Memory B cell (primary cell): ENCODE results near the gene SCG5.

Experiments
- ATAC-seq: fragments of 150-1000 bp; cut with Tn5 transposase; 2 replicates; pipeline ENCODE4 v1.10.0; 2021; ENCODE audit warnings: low read depth, mild to moderate bottlenecking, moderate library complexity
- DNase-seq, 2 donors: peaks; one replicate each; pipeline ENCODE4 v3.0.0; 2022; ENCODE audit warnings: low spot score in 2 of 2
- H3K27ac Mint-ChIP-seq: one replicate; pipeline ENCODE4 v1.8.0; 2022; ENCODE audit warnings: mild to moderate bottlenecking, moderate library complexity, mixed read lengths
- H3K27me3 Mint-ChIP-seq: one replicate; pipeline ENCODE4 v1.8.0; 2022; ENCODE audit warnings: mixed read lengths
- H3K36me3 Mint-ChIP-seq: one replicate; pipeline ENCODE4 v1.8.0; 2022; ENCODE audit warnings: mild to moderate bottlenecking, mixed read lengths
- H3K4me1 Mint-ChIP-seq: one replicate; pipeline ENCODE4 v1.8.0; 2022; ENCODE audit warnings: mixed read lengths
- H3K4me3 Mint-ChIP-seq: one replicate; pipeline ENCODE4 v1.8.0; 2022; ENCODE audit warnings: mild to moderate bottlenecking, moderate library complexity, mixed read lengths
- H3K9me3 Mint-ChIP-seq: one replicate; pipeline ENCODE4 v1.8.0; 2022; ENCODE audit warnings: mixed read lengths

Gene SCG5

DNA sequence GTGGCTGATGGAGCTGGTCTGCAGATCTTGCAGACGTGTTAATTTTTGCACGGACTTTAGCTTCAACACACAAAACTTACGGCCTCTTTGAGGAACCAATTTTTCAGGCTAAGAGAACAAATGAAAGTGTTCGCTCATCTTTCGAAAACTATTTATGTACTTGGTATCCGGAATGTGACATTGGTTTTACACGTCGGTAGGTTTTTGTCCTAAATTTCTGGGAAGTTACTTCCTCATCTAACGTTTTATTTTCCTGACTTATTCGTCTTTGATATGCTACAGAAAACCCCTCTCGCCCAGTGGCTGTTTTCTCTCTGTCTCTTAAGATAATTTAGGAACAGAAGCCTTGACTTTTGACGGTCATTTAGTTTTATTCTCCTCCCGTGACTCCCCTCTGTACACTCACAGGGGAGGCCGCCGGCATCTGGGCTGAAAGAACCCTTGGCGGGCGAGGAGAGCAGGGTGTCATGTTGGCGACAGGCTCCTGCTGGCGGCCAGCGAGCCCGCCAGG is 75.5 kb downstream of the SCG5 start:
- Mint-ChIP-seq H3K4me1 (peaks cover 20% of the 10 kb centered on the region), H3K27ac (peak overlapping the region; percentile 9), H3K36me3 (no peaks in the 10 kb centered on the region), H3K27me3 (peaks cover 16% of the 10 kb centered on the region), H3K4me3 (peak overlapping the region; percentile 46), H3K9me3 (no peaks in the 10 kb centered on the region)
- no peak for ATAC-seq
- DNase-seq = no peak

DNA sequence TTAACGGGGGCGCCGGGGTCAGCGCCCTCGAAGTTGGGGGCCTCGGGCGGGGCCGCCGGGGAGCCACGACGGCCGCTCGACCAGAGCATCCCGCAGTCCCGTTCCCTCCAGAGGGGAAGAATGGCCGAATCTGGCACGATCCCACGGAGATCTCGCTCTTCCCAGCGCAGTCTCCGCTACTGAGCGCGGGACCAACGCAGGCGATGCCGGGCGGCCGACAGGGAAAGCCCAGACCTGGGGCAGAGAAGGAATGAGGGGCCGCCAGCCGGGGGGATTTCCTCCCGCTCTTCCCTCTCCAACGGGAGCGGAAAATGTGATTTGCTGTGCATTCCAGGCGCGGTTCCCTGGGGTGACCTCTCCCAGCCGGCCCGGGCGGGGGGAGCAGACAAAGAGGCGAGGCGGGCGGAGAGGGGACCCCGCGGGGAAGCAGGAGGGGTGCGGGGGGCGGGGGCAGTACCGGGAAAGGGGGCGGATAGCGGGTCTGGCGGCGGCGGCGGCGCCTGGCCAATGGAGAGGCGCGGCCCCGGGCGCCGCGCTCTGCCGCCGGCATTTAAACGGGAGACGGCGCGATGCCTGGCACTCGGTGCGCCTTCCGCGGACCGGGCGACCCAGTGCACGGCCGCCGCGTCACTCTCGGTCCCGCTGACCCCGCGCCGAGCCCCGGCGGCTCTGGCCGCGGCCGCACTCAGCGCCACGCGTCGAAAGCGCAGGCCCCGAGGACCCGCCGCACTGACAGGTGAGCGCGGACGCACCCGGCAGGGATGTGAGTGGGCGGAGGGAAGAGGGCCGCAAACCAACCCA is 76.1 kb downstream of the SCG5 start, which contains the start of gene GREM1:
Gene GREM1, plus strand, starts transcription at position 579 of the 801 bp plus-strand sequence. CDS start 12,687 bp downstream, outside the sequence.
- DNase-seq (no peak), ATAC-seq (no peak)
- Mint-ChIP-seq H3K4me1 (peaks cover 20% of the 10 kb centered on the region), H3K36me3 (no peaks in the 10 kb centered on the region), H3K9me3 (no peaks in the 10 kb centered on the region), H3K27ac (peak within 1 kb of the TSS; percentile 9), H3K4me3 (peak within 1 kb of the TSS; percentile 46), H3K27me3 (peaks cover 19% of the 10 kb centered on the region)

DNA sequence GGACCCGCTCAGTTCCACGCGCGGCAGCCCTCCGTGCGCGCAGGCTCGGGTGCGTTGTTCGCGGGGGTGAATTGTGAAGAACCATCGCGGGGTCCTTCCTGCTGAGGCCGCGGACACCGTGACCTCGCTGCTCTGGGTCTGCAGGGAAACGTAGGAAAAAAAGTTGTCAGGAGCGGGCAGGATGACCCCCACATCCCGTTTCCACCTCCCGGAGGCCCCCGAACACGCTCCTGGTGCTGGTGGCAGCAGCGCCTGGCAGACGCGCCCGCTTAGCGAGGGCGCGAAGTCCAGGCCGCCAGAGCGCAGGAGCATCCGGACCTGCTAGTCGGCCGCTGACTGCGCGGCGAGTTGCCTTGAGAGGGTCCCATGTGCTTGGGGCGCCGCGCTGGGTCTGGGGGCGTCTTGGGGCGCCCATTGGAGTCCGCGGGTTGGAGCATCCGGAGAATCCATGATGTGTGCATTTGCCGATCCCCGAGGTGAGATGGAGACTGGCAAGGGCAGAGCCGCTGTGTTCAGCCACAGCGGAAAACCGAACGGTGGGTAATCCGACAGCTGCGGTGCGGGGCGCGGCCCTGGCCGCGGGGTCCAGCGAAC is 76.8 kb downstream of the SCG5 start:
- peak overlapping the region; percentile 29 for H3K4me3 Mint-ChIP-seq

DNA sequence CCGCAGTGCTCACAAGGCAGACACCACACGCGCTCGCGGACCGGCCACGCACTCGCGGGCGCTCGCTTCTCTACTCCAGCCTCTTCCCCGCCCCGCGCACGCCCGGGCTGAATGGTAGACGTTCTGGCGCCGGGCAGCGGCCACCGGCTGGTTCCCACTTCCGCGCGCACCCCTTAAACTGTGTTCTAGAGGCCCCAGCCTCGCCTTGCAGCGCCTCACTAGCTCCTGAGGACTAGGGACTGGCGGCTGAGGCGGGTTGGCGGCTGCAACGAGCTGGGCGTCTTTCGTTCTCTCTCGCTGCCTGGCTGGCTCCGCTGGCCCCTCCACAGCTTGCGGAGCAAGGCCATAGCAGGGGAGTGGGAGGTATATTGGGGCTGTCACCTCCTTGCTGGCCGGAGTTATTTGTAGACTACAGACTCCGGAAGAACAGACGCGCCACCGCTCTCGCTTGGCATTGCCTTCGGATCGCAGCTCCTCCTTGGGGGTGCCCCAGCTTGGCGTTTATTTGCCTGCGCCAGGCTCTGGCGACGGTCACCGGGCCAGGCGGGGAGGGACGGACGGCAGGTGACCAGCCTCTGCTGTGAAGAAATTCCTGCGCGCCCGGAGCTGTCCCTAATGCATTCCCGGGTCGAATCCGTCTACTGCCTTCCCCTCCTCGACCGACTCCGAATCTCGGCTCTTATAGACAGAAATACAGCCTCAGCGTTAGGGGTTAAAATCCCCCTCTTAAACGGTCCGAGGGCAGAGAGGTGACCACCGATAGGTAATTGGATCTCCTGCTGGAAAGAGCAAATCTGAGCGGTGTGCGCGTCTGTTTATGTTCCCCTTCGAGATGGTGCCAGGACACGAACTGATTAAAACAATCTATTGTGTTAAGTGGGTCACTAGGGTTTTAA is 77.6 kb downstream of the SCG5 start:
- peaks cover 17% of the 10 kb centered on the region for H3K27me3 Mint-ChIP-seq
- H3K27ac Mint-ChIP-seq = no peak overlapping the region
- H3K36me3 Mint-ChIP-seq = no peaks in the 10 kb centered on the region
- ATAC-seq = no peak
- no peak for DNase-seq
- peaks cover 24% of the 10 kb centered on the region for H3K4me1 Mint-ChIP-seq
- peak overlapping the region; percentile 39 for H3K4me3 Mint-ChIP-seq
- H3K9me3 Mint-ChIP-seq = no peaks in the 10 kb centered on the region

More for the DNA sequence above, 76.8 kb downstream of the SCG5 start:
- DNase-seq (no peak), ATAC-seq (no peak)
- Mint-ChIP-seq H3K4me1 (peaks cover 24% of the 10 kb centered on the region), H3K27me3 (peaks cover 17% of the 10 kb centered on the region), H3K9me3 (no peaks in the 10 kb centered on the region), H3K27ac (no peak overlapping the region), H3K36me3 (no peaks in the 10 kb centered on the region)

DNA sequence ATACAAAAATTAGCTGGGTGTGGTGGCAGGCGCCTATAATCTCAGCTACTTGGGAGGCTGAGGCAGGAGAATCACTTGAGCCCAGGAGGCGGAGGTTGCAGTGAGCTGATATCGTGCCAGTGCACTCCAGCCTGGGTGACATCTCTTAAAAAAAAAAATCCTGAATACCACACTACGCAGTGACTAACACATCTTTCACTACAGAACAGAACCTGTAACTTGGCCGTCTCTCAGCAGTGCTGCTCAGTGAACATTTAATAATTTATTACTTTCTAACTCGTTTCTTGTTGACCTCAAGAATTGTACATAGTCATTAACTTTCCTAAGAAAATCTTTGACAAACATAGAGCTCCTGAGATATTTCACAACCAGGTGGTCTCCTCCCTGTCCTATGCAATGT is 80.1 kb downstream of the SCG5 start:
- Mint-ChIP-seq H3K4me3 (no peak overlapping the region), H3K27me3 (peaks cover 22% of the 10 kb centered on the region), H3K9me3 (peaks cover 6% of the 10 kb centered on the region), H3K36me3 (no peaks in the 10 kb centered on the region), H3K27ac (no peak overlapping the region), H3K4me1 (peaks cover 21% of the 10 kb centered on the region)
- ATAC-seq (no peak), DNase-seq (no peak)

DNA sequence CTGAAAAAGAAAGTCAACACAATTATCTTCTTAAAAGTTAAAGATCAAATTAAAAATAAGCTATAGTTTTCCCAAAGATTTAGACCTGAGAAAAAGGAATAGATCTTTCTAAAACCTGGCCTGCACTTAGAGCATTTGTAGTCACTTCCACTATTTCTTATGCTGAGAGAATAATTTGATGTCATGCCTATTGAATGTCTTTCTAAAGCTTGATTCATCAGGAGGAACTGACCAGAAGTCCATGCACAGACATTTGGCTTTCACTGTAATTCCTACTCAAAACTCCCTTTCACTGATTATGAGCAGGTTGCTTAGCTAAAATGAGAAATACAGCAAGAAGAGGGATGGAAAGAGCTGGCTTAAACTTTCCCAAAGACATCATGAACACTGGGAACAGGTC is 80.6 kb downstream of the SCG5 start:
- DNase-seq (no peak), ATAC-seq (no peak)
- no peak overlapping the region for H3K27ac Mint-ChIP-seq
- H3K9me3 Mint-ChIP-seq = peaks cover 6% of the 10 kb centered on the region
- H3K27me3 Mint-ChIP-seq = peaks cover 18% of the 10 kb centered on the region
- H3K4me3 Mint-ChIP-seq = no peak overlapping the region
- H3K36me3 Mint-ChIP-seq = no peaks in the 10 kb centered on the region
- peaks cover 15% of the 10 kb centered on the region for H3K4me1 Mint-ChIP-seq

DNA sequence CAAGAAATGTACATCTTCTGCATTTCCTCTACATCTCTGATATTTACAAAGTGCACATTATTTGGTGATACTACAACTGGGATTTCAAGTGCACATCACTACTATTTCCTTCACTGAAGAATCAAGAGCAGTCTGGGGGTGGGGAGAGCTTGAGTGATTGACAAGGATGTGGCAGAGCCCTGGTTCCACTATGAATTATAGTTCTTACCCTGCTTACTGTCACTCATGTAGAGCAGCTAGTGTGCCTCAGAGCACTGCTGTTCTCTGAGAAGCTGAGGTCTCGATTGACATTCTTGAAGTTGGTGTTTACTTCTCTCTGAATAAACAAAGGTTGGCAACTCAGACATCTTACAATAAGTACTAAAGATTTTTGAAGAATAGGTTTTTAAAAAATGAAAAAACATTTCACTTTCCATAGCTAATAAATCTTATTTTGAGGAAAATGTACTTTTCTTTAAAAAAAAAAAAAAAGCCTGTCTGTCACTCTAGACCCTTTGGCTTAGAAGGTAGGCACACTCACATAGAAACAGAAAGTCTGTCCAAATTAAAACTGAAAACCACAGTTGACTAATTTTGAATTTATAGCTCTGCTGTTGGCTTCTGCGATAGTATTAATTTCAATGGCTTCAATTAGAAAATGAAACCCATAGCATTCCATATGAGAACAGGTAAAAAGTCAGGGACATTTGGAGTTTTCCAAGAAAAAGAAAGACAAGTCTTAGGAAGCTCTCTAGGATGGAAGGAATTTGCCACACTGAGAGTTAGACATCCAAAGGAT is 81.8 kb downstream of the SCG5 start:
- ATAC-seq = no peak
- Mint-ChIP-seq H3K36me3 (no peaks in the 10 kb centered on the region), H3K9me3 (peaks cover 6% of the 10 kb centered on the region), H3K27ac (no peak overlapping the region), H3K4me3 (no peak overlapping the region), H3K4me1 (peaks cover 11% of the 10 kb centered on the region), H3K27me3 (peaks cover 15% of the 10 kb centered on the region)
- DNase-seq = no peak

DNA sequence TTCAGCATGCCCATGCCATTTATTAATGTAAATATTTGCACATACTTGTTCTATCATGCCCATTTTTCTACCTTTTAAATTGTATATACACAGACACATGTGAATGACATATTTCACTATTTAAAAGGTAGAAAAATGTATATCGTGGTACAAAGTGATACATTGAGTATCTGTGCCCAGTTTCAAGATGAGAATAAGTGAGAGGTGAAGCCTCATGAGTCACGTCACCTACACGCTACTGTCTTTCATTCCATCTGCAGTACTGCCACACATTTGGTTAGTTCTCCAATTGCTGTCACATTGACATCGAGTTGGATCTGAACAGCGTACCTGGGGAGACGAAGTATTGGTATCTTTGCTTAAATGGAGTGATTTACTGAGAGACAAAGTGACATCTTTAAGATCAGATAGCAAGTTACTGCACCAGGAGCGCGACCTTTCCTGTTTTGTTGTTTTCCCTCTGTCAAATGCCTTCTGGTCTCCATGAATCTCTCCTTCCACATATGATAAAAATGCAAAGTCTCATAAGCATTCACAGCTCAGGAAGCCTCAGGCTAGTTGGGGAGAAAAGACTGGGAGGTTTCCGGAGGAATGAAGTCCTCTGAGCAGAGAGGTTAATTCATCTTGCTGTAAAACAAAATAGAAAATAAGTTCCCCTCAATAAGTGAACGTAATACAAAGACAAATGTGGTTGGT is 88.3 kb downstream of the SCG5 start:
- Mint-ChIP-seq H3K27ac (no peak overlapping the region), H3K27me3 (peaks cover 28% of the 10 kb centered on the region), H3K4me3 (no peak overlapping the region), H3K4me1 (peaks cover 3% of the 10 kb centered on the region), H3K9me3 (peaks cover 6% of the 10 kb centered on the region), H3K36me3 (no peaks in the 10 kb centered on the region)
- no peak for DNase-seq
- no peak for ATAC-seq

DNA sequence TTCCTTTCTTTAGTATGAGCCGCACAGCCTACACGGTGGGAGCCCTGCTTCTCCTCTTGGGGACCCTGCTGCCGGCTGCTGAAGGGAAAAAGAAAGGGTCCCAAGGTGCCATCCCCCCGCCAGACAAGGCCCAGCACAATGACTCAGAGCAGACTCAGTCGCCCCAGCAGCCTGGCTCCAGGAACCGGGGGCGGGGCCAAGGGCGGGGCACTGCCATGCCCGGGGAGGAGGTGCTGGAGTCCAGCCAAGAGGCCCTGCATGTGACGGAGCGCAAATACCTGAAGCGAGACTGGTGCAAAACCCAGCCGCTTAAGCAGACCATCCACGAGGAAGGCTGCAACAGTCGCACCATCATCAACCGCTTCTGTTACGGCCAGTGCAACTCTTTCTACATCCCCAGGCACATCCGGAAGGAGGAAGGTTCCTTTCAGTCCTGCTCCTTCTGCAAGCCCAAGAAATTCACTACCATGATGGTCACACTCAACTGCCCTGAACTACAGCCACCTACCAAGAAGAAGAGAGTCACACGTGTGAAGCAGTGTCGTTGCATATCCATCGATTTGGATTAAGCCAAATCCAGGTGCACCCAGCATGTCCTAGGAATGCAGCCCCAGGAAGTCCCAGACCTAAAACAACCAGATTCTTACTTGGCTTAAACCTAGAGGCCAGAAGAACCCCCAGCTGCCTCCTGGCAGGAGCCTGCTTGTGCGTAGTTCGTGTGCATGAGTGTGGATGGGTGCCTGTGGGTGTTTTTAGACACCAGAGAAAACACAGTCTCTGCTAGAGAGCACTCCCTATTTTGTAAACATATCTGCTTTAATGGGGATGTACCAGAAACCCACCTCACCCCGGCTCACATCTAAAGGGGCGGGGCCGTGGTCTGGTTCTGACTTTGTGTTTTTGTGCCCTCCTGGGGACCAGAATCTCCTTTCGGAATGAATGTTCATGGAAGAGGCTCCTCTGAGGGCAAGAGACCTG is 89.5 kb downstream of the SCG5 start:
- H3K4me1 Mint-ChIP-seq = peaks cover 3% of the 10 kb centered on the region
- H3K9me3 Mint-ChIP-seq = peaks cover 6% of the 10 kb centered on the region
- H3K36me3 Mint-ChIP-seq = no peaks in the 10 kb centered on the region
- ATAC-seq = peak; percentile 50
- H3K27ac Mint-ChIP-seq = no peak overlapping the region
- DNase-seq = no peak
- H3K4me3 Mint-ChIP-seq = peak overlapping the region; percentile 70
- peaks cover 24% of the 10 kb centered on the region for H3K27me3 Mint-ChIP-seq

DNA sequence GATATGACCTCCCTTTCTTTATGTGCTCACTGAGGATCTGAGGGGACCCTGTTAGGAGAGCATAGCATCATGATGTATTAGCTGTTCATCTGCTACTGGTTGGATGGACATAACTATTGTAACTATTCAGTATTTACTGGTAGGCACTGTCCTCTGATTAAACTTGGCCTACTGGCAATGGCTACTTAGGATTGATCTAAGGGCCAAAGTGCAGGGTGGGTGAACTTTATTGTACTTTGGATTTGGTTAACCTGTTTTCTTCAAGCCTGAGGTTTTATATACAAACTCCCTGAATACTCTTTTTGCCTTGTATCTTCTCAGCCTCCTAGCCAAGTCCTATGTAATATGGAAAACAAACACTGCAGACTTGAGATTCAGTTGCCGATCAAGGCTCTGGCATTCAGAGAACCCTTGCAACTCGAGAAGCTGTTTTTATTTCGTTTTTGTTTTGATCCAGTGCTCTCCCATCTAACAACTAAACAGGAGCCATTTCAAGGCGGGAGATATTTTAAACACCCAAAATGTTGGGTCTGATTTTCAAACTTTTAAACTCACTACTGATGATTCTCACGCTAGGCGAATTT is 91.2 kb downstream of the SCG5 start:
- no peaks in the 10 kb centered on the region for H3K9me3 Mint-ChIP-seq
- H3K27me3 Mint-ChIP-seq = peaks cover 25% of the 10 kb centered on the region

DNA sequence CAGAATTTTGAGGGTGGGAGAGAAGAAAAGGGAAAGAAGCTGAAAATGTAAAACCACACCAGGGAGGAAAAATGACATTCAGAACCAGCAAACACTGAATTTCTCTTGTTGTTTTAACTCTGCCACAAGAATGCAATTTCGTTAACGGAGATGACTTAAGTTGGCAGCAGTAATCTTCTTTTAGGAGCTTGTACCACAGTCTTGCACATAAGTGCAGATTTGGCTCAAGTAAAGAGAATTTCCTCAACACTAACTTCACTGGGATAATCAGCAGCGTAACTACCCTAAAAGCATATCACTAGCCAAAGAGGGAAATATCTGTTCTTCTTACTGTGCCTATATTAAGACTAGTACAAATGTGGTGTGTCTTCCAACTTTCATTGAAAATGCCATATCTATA is 91.8 kb downstream of the SCG5 start:
- DNase-seq (no peak), ATAC-seq (no peak)
- Mint-ChIP-seq H3K27me3 (peaks cover 24% of the 10 kb centered on the region), H3K27ac (no peak overlapping the region), H3K4me1 (peaks cover 3% of the 10 kb centered on the region), H3K4me3 (no peak overlapping the region), H3K36me3 (no peaks in the 10 kb centered on the region), H3K9me3 (no peaks in the 10 kb centered on the region)

More for the DNA sequence above, 91.2 kb downstream of the SCG5 start:
- Mint-ChIP-seq H3K27ac (no peak overlapping the region), H3K36me3 (no peaks in the 10 kb centered on the region), H3K4me1 (peaks cover 3% of the 10 kb centered on the region), H3K4me3 (no peak overlapping the region)
- DNase-seq (no peak), ATAC-seq (no peak)
